GM21515 (cell line): Measurements from ENCODE around the gene CELA3B.
"Not testable (repeated sequence)": the region's sequence is repeated elsewhere in the genome, so short reads cannot be mapped to it uniquely, and the experiment has no call there.

Experiments used
- ATAC-seq: cut with Tn5 transposase; IDR thresholded peaks from one replicate; pipeline ENCODE4 v1.9.1; 2021; ENCODE audit not compliant: unreplicated experiment

CELA3B gene

GRCh38 chr1:21974699-21975098 lies 2.1 kb upstream of the CELA3B start:
- not testable (repeated sequence) for ATAC-seq

GRCh38 chr1:21975296-21975695 lies 1.5 kb upstream of the CELA3B start:
- not testable (repeated sequence) for ATAC-seq

GRCh38 chr1:21978209-21978608 lies 1.4 kb downstream of the CELA3B start:
- ATAC-seq = not testable (repeated sequence)

GRCh38 chr1:21980515-21981220 lies 3.8 kb downstream of the CELA3B start:
- ATAC-seq = not testable (repeated sequence)

- not testable (repeated sequence) for ATAC-seq
Observed at GRCh38 chr1:21981253-21981652, 4.4 kb downstream of the CELA3B start.

- ATAC-seq = not testable (repeated sequence)
Observed at GRCh38 chr1:21982122-21982521, 5.3 kb downstream of the CELA3B start.

- not testable (repeated sequence) for ATAC-seq
Observed at GRCh38 chr1:21983539-21983938, 6.7 kb downstream of the CELA3B start.

- not testable (repeated sequence) for ATAC-seq
Observed at GRCh38 chr1:21985893-21986292, 9.1 kb downstream of the CELA3B start.

GRCh38 chr1:21986386-21986785 lies 9.6 kb downstream of the CELA3B start:
- not testable (repeated sequence) for ATAC-seq

GRCh38 chr1:21989672-21990393 lies 13.0 kb downstream of the CELA3B start:
- not testable (repeated sequence) for ATAC-seq

GRCh38 chr1:21992186-21992585 lies 15.4 kb downstream of the CELA3B start:
- not testable (repeated sequence) for ATAC-seq

GRCh38 chr1:21994716-21995115 lies 17.9 kb downstream of the CELA3B start:
- not testable (repeated sequence) for ATAC-seq

GRCh38 chr1:21996663-21996970 lies 19.8 kb downstream of the CELA3B start:
- not testable (repeated sequence) for ATAC-seq

GRCh38 chr1:21997891-21998623 lies 21.2 kb downstream of the CELA3B start:
- ATAC-seq = not testable (repeated sequence)

GRCh38 chr1:21998624-21999294 lies 21.9 kb downstream of the CELA3B start:
- not testable (repeated sequence) for ATAC-seq

- ATAC-seq = not testable (repeated sequence)
Observed at GRCh38 chr1:21999645-22000044, 22.8 kb downstream of the CELA3B start.

- no peak for ATAC-seq
Observed at GRCh38 chr1:22001409-22001808, 24.6 kb downstream of the CELA3B start, which contains the start of gene CELA3A. CELA3A (plus strand) TSS chr1:22001657; CDS start chr1:22001675, 18 bp downstream.

- not testable (repeated sequence) for ATAC-seq
Observed at GRCh38 chr1:22002461-22002860, 25.6 kb downstream of the CELA3B start.

- ATAC-seq = not testable (repeated sequence)
Observed at GRCh38 chr1:22002875-22003274, 26.1 kb downstream of the CELA3B start.

GRCh38 chr1:22003959-22004358 lies 27.1 kb downstream of the CELA3B start:
- ATAC-seq = not testable (repeated sequence)
